Middle frontal gyrus (tissue), 1 donor: ENCODE measurements around the gene PIP5K1C.
"Not testable (repeated sequence)": the region's sequence is repeated elsewhere in the genome, so short reads cannot be mapped to it uniquely, and the experiment has no call there.

Experiments
- DNase-seq: peaks from one replicate; pipeline ENCODE4 v3.0.0-alpha.2; 2015; ENCODE audit warnings: low spot score; ENCODE audit errors: extremely low spot score

PIP5K1C gene

DNA sequence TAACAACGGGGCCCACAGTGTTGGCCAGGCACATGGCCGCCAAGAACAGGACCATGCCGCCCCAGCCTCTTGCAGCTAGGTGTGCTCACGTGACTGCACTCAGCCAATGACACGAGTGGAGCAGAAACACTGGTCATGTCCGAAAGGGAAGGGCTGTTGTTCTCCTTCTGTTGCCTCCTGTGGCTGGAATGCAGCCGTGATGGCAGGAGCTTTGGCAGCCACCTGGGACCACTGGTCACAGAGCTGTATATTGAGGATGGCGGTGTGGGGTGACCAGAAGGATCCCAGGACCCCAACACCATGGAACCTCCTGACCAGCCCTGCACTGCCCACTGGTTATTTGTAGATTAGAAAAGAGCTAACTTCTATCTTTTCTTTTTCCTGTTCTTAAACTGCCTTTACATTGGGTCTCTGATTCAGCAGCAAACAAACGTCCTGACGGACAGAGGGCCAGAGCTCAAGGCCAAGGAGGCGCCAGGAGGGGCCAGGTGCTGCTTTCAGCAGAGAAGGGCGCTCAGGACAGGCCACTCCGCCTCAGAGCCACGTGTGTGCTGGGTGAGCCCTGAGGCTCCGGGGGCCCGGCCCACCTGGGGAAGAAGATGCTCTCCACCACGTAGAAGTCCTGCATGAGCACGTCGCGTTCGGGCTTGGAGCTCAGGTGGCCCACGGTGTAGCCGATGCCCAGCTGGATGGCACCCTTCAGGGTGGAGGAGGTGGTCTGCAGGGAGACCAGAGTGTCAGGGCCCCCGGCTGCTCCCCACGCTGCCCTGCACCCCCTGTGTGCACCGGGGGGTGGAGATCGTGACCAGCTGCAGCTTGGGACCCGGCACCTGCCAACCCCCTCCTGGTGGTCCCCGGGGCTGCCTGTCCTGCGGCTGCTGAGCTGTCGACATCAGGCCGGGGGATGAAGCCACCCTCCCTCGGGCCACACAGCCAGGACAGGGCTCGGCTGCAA is 38.7 kb downstream of the PIP5K1C start:
- DNase-seq, result no peak

DNA sequence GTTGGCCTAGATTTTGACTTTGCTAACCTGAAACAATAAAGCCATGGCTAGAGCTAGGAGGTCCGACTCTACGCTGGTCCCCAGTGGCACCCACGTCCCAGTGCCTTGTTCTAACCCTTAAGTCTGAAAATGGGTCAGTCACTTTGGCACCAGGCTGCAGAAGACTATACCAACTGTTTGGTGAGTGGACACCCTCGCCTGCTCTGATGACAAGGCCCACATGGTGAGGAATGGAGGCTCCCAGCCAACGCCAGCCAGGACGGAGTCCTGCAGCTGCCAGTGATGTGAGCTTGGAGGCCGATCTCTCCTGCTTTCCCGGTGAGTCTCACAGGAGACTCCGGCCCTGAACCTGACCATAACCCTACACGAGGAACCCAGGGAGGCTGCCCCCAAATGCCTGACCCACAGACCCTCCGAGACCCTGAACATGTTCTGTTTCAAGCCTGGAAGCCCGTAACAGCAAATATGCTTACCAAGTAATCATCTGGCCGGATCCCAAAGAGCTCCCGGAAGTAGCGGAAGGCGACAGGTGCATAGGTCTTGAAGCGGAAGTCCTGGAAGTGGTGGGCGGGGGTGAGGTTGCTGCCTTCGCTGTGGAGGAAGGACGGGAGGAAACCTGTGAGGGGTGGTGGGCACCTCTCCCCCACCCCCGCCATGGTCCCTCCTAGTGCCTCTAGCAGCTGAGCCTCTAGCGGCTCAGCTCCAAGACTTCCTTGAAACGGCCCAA is 39.6 kb downstream of the PIP5K1C start:
- no peak for DNase-seq

DNA sequence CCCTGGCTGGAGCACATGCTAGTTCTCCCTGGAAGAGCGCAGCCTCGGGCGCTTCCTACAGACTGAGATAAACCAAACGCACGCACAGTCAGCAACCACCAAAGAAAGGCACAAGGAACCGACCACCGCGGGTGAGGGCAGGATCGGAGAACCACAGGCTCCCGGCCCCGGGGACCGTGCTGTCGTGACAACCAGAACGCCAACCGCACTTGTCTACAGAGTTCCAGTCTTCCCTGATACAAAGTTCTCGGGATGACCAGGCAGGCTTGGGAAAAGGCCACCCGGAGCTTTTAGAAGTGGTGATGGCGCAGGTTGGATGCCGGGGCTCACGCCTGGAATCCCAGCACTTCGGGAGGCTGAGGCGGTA is 40.5 kb downstream of the PIP5K1C start:
- DNase-seq, result no peak

DNA sequence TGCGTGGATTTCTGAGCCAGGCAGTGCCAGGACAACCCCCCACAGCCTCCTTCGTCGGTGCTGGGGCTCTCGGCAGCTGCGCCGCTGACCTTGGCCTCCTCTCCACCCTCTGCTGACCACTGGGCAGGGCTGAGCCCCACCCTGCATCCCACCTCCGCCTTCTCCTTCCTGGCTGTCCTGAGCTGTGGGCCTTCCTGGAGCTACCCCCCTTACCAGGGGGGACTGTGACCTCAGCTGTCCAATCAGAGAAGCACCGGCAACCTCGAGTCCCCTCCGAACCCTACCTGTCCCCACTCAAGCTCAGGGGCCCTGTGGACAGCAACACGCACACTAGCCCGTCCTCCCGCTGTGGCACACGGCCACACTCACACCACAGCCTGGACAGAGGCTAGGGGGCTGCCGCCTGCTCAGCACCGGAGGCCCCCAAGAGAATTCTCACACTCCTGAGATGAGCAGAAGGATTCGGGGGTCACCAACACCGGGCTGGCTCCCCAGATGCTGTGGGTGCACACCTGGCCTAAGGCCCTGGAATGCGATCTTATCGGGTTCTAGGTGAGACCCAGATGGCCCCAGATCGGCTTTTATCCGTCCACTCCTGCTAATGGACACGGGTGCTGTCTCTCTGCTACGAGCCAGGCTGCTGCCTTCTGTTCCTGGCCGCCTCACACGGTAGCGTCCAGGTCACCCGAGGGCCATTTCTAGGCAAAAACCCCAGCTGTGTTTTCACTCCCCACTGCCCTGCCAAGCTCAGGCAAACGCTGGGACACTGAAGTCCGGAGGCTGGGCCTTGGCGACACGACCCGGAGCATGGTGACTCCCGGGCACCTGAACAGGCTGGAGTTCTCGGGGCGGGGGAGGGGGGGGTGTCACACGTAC is 41.2 kb downstream of the PIP5K1C start:
- no peak for DNase-seq

DNA sequence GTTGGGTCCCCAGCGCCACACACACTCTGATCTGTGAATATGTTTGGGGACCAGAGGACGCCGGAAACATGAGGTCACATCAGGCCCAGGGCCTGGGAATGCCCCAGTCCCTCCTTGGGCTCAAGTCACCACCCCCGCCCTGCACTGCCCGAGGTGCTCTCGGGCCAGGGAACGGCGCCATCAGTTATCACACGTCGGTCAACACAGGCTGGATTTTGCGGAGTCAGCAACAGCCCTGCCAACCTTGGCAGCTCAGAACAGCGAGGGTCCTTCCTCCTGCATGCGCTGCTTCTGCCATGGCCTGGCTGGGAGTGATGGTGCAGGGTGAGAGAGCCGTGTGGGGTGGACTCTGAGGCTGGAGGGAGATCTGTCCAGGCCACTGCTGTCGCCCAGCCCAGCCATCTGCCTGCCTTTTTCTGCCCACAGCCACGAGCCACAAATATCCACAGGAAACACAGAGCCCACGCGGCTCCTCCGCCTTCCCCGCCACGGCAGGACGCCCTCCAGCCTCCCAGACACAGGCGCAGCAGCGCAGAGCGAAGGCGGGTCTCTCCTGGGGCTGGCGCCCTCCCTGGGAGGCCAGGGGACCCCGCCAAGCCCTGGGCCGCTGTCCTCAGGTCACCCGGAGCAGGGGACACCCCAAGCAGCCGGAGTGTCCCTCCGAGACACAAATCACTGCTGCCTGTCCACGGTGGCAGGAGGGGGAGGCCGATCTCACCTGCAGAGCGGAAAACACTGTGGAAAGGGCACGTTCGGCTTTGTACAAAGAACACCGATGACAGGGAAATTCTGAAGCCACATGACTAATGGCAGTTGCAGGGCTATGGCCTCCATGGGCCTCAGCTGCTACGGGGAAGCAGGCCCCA is 42.0 kb downstream of the PIP5K1C start:
- no peak for DNase-seq

DNA sequence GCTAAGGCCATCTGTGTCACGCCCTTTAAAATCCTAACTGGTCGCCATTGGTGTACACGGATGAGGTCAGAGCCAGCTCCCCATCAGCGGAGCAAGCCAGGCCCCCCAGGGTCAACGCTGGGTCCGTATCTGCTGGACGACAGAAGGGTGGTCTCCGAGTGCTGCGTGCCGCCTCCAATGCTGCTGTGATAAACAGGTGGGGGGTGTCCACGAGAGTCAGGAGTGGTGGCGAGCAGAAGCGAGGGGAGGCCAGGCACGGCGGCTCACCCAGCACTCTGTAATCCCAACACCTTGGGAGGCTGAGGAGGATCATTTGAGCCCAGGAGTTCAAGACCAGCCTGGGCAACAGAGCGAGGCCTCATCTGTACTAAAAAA is 42.9 kb downstream of the PIP5K1C start:
- DNase-seq, result no peak

DNA sequence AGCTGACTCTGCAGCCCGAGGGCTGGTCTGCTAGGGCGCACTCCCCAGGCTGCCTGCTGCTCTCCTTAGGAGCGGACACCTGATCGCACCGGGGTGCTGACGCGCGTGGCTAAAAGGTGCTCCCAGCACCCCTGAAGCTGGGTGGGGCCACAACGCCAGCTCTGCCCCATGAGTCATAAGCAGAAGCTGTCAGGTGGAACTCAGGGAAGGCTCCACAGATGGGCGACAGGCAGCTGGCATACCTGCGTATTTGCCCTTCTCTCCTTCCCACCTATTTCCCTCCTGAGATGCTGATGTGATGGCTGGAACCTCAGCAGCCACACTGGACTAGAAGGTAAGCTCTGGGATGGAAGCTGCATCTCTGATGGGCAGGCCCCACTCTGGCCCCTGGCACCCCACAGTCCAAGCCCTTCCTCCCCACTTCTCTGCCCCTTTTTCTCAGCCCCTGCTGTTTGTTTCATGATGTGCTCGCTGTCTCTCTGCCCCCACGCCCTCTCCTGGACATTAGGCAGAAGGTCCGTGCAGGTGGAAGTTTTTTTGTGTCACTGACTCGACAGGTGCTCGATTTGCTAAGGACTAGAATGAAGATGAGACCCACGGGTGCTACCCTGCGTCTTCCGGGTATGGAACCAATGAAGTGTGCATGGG is 43.4 kb downstream of the PIP5K1C start:
- no peak for DNase-seq

DNA sequence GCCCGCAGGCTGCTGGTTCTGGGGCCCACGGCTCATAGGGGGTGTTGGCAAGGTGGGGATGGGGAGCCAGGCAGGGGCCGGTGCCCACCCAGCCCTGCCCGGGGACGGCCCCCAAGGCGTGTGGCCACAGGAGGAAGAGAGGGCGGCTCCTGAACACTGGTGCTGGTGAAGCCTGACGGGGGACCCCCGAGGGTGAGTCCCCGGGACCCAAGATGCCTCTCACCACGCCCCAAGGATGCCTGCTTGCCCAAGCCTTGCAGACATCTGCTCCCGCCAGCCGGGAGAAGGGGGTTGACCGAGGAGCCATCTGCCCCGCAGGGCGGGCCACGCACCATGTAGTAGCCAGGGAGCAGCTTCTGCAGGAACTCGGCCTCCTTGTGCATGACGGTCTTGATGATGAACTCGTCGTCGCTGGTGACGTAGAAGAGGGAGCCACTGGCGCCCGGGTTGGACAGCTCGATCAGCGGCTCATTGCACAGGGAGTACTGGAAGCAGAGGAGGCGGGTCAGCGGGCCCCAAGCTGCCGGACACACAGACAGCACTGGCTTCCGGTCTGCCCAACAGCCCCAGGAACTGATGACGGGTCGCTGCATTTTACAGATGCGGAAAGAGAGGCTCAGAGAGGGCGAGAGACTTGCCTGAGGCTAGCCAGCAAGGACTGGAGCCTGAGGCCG is 44.1 kb downstream of the PIP5K1C start:
- no peak for DNase-seq

DNA sequence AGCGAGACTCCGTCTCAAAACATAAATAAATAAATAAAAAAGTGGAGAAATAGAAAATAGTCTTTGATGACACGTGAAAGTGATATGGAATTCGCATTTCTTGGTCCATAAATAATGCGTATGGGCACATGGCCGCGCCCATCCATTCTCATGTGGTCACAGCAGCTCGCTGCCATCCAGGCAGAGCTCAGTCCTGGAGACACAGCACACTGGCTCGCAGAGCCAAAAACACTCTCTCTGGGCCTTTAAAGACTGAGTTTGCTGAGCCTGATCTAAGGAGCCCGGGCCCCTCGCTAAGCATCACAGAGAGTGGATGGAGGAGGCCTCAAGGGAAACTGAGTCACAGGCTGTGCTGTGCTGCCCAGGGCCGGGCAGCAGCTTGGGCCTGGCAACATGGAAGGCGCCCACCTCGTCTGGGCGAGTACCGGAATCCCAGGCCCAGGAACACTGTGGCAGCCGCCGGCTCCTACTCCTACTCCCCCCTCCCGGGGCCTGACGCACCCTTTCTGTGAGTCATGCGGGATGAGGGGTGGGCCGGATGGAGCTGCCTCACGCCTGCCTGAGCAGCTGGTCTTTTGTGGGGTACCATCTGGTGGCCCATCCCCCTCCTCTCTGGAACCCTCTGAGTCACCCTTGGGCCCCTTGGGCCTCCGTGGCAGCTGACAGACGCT is 44.7 kb downstream of the PIP5K1C start:
- peak; percentile 39 for DNase-seq

DNA sequence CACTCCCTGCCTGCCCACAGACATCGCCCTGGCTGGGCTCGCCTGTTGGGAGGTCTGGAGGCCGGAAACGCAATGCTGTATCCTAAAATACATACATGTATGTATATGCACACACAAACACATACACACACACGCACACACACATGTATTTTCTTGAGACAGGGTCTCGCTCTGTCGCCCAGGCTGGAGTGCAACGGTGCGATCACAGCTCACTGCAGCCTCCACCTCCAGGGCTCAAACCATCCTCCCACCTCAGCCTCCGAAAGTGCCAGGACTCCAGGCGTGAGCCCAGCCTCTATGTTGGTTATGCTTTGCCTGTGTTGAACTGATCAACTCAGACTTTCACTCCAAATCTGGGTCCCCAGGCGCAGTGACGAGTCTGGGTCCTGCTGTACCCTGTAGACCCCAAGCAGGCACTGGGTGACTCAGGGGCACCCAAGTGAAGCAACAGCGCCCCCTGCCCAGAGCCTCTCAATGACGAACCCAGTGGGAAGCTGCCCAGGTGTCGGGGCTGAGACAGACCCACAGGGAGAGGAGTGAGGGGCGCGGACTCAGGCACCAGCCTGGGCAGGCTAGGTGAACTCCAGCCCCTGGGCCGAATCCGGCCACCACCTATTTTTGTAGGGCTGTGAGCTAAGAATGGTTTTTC is 46.3 kb downstream of the PIP5K1C start:
- DNase-seq, result no peak

DNA sequence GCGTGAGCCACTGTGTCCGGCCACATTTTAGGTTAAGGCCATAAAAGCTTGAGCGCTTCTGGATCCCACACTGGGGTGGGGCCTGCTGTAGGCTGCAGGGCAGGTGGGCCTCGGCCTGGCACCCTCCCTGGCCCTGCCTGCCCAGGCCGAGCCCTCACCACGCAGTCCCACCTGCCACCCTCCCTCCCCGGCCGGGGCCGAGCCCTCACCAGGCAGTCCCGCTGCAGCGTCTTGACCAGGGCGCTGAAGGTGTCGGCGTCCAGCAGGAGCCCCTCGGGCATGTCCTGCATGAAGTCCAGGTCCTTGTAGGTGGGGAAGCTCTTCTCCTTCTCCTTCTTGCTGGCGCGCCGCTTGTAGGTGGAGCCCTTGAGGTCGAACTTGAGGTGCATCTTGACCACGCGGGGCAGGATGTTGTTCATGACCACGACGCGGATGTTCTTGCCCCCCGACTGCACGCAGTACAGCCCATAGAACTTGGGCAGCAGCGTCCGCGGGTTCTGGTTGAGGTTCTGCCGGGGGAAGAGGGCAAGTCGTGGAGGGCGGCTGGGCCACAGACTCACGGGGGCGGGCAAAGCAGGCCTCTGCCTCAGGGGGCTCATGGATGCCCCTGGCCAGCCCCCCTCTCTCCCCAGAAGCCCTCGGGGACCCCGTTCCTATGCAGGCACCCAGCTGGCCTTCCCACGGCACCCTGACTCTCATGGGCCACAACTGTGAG is 47.0 kb downstream of the PIP5K1C start:
- DNase-seq, result no peak

DNA sequence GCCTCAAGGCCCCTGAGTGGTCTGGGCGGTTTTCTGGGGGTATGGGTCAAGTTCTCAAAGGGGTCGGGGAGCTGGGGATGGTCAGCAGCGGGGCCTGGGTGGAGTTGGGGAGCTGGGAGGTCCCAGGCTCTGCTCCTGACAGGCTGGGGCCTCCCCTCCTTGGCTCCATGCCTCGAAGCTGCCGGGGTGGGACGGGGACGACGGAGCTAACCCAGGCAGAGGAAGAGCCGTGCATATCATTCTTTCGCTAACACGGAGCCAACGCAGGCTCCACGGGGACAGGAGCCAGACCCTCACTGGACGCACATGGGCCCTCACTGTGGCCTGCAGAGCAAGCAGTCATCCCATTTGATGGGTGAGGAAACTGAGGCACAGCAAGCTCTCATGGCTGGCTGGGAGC is 47.8 kb downstream of the PIP5K1C start:
- no peak for DNase-seq

DNA sequence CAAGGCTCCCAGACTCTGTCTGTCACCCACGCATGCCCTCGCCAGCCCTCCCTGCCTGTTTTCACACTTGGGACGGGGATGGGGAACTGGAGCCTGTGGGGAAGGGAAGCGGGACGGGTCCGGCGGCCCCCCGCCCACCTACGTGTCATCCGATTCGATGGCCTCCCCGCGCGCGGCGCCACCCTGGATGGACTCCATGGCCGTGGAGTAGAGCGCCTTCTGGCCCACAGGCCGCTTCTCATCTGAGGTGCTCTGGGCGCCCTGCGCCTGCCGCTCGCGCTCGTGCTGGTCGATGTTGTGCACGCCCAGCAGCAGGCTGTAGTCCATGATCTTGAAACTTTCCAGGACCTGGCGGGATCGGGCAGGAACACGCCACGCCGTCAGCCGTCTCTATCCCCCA is 48.6 kb downstream of the PIP5K1C start:
- DNase-seq, result no peak

DNA sequence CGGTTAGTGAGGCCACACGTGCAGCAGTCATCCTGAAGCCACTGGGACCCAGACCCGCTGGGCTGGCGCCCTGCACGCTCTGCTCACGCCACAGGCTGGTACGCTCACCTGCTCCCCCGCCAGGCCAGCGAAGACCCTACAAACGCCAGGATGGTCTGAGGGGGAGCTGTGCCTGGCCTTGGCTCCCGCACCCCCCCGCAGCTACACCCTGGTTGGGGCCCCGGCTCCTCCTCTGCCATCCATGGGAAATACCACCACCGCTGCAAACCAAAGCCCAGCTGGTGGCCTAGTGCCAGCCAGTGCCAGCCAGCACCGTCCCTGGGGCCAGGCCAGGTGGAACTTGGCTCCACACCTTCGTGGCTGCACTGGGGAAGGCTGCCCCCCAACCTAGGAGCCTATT is 50.4 kb downstream of the PIP5K1C start:
- DNase-seq, result no peak

DNA sequence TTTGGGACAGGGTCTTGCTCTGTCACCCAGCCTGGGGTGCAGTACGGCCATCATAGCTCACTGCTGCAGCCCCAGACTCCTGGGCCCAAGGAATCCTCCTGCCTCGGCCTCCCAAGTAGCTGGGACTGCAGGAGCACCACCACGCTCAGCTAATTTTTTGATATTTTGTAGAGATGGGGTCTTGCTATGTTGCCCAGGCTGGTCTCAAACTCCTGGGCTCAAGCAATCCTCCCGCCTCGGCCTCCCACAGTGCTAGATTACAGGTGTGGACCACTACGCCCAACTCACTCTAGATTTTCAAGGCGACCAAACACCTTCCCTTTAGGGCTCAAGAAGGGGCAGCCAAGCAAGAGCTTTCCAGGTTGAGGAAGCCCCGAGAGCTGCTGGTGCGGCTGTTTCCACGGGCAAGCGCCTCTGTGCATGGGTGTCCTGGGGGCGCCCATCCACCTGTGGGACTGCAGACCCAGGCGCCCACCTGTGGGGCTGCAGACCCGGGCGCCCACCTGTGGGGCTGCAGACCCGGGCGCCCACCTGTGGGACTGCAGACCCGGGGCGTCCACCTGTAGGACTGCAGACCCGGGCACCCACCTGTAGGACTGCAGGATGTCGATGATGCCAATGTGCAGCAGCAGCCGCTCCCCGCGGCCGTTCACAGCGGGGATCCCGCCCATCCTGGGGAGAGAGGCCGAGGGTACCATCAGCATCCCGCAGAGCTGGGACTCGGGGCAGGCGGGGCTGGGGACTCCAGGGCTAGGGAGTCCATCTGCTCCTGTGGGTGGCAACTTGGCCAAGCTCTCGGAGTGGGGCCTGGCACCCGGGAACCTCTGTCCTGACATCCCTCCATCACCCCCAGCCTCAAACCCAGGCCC is 52.0 kb downstream of the PIP5K1C start:
- DNase-seq, result no peak

DNA sequence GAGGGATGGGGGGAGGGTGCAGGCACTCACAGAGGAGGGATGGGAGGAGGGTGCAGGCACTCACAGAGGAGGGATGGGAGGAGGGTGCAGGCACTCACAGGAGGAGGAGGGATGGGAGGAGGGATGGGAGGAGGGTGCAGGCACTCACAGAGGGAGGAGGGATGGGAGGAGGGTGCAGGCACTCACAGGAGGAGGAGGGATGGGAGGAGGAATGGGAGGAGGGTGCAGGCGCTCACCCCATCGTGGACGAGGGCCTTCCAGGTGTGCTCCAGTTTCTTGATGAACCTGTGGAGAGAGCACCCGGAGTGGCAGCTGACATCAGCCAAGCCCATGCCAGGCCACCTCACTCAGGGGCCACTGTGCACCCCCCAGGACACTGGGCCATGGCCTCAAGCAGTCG is 53.2 kb downstream of the PIP5K1C start:
- not testable (repeated sequence) for DNase-seq
